HG03439 (cell line): ENCODE data around the gene PNMA6F.
A peak's percentile ranks its signal among the peaks of the same experiment; 100 is the strongest.
"Not testable (repeated sequence)": the region's sequence is repeated elsewhere in the genome, so short reads cannot be mapped to it uniquely, and the experiment has no call there.

ENCODE experiments used
- ATAC-seq: cut with Tn5 transposase; IDR thresholded peaks from one replicate; pipeline ENCODE4 v1.9.1; 2021; ENCODE audit warnings: mild to moderate bottlenecking, moderate library complexity; ENCODE audit not compliant: unreplicated experiment

Gene PNMA6F

GRCh38 chrX:153336121-153336894, 14.7 kb upstream of the PNMA6F start:
- ATAC-seq, result no peak

- ATAC-seq, result no peak
These were observed 13.2 kb upstream of the PNMA6F start for GRCh38 chrX:153334654-153335295.

DNA sequence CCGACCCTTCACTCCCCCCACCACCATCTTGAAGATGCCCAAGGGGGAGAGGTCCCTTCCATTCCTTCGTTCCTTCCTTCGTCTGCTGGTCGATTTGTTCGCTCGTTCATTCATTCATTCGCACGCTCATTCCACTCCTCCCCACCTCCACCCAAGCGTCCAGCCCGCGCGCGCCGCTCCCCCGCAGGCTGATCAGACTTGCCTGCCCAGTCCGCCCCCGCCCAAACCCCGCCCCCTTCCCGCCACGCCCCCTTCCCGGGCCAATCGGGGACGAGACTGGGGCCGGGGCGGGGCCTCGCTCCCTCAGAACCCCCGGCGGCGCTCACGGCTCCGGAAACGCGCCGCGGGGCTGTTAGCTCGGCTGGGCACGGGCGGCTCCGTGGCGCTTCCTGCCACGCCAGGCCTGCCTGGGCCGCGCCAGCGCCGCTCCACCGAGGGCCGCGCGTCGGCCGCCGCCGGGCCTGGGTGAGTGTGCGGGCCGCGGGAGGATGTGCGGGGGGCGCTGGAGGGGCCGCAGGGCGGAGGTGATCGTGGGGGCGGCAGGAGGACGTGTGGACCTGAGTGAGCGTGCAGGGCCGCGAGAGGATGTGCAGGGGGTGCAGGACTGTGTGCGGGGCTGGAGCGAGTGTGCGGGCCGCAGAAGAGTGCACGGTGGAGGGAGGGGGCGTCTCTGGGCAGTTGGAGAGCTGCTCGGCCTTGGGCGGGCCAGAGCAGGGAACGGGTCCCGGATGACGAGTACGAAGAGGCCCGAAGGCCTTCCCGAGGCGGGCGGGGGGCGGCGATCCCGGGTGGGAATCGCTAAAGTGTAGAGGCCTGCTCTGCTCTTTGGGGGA, 12.5 kb upstream of the PNMA6F start, which contains the start of gene ZNF275:
ZNF275 (plus strand) TSS at position 333 of the 833 bp plus-strand sequence. CDS start 2,527 bp downstream, outside the sequence.
- peak; percentile 89 for ATAC-seq

- ATAC-seq, result no peak
These were observed 11.7 kb upstream of the PNMA6F start for GRCh38 chrX:153333266-153333665.

GRCh38 chrX:153327561-153327960, 6.0 kb upstream of the PNMA6F start:
- no peak for ATAC-seq

- no peak for ATAC-seq
These were observed 897 bp downstream of the PNMA6F start for GRCh38 chrX:153320555-153321184.

DNA sequence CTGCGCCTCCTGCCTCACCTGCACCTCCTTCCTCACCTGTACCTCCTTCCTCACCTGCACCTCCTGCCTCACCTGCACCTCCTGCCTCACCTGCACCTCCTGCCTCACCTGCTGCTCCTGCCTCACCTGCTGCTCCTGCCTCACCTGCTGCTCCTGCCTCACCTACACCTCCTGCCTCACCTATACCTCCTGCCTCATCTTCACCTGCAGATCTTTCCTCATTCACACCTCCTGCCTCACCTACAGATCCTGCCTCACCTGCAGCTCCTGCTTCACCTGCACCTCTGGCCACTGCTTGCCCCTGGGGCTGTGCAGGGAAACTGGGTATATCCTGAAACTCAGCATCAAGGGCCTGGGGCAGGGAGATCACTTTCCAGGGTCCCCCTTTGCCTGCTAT, 1.5 kb downstream of the PNMA6F start:
- not testable (repeated sequence) for ATAC-seq

DNA sequence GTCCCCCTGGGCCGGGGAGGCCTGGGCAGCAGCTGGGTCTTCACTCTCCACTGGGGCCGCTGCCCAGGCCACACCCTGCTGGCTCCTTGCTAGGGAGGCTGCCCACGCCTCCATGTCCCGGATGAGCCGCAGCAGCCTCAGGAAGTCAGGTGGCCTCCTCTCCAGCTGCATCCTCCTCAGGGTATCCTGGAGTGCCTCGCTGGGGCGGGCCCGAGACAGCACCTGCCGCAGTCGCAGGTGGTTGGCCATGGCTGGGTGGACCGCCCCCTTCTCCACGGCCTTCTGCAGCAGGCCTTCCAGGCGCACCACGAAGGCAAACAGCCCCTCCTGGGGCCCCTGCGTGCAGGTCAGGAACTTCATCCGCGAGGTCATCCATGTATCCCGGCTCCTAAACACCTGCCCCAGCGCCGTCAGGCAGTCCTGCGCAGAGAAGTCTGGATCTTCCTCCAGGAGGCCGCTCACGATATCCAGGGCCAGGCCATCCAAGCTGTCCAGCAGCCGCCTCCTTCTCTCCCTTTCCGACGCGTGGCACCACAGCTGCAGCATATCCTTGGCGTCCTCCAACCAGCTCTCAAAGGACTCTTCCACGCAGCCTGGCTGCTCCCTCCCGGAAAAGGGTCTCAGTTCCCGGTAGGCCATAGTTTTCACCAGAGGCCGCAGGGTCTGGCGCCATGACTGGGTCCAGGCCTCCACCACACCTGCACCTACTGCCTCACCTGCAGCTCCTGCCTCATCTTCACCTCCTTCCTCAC, 2.1 kb downstream of the PNMA6F start:
- no peak for ATAC-seq

GRCh38 chrX:153318811-153319210, 2.8 kb downstream of the PNMA6F start:
- ATAC-seq, result no peak

DNA sequence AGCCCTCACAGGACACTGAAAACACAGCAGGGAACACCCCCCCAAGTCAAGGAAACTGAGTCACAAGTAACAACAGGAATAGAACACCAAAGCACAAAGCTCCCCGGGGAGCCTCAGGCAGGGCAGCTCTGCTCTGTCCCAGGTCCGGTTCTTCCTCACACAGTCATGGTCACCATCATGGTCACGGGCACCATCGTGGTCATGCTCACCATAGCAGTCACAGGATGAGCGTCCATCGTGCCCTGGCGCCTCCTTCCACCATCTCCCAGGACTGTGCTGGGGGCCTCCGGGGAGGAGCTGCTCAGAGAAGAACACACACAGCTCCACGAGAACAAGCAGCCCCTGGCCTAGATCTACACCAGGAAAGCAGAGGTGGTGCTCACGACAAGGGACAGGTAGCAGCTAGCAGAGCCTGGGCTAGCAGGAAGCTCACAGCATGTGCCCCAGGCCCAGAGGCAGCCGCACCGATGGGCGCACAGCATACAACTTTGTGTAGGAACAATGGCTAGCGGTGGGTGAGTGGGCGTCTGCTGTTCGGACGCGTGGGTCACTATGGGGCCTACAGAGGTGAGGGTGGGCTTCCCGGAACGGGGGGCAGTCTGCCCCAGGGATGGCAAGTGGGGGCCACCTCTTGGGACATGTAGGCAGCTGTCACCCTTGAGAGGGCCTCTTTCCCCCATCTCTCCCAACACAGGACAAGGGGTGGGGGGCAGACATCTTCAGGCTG, 3.4 kb downstream of the PNMA6F start:
- ATAC-seq, result no peak

- no peak for ATAC-seq
These were observed 4.3 kb downstream of the PNMA6F start for GRCh38 chrX:153317306-153317705.

DNA sequence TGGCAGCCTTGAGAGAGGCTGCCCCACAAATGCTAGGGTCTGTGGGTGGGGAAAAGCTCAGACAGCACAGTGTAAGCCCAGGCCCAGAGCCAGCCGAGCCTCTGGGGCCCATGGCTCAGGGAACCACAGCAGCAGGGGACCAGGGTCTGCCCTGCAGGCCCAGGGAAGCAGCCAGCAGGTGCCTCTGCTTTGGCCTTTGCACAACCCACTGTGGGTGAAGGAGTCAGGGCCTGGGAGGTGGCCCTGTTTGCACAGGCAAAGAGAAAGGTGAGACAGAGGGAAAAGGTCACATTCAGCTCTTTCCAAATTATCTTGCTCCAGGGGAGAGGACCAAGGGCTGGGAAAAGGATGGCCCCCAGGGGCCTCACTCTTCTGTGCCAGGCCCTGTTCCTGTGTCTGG, 8.7 kb downstream of the PNMA6F start:
- ATAC-seq, result no peak

GRCh38 chrX:153312041-153312440, 9.5 kb downstream of the PNMA6F start:
- no peak for ATAC-seq

DNA sequence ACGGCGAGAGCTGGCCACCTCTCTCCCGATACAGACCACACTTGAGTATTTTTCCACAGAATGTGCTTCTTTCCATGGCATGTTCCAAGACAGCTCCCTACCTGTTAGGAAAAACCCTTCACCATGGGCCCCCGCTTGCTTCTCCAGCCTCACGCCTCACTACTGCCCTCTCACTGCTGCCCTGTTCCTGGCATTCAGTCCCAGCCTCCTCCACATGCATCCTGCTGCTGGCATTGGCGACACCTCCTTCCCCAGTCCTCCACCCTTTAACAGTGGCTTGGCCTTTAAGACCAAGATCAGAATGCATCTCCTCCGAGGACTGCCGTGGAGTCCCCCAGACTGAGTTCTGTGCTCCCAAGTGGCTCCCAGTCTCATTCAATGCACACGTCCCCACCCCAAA, 10.7 kb downstream of the PNMA6F start:
- no peak for ATAC-seq

- ATAC-seq, result no peak
These were observed 14.0 kb downstream of the PNMA6F start for GRCh38 chrX:153307276-153308178.

- ATAC-seq, result no peak
These were observed 14.9 kb downstream of the PNMA6F start for GRCh38 chrX:153306527-153307115.

GRCh38 chrX:153305972-153306371, 15.6 kb downstream of the PNMA6F start:
- ATAC-seq, result no peak
